DMS53 treated with DMSO at 0.1 percent for 48 hours (cell line): ENCODE data around the gene GABRA4.

Experiments
- DNase-seq: peaks from one replicate; lab custom pipeline; 2025; ENCODE audit not compliant: unreplicated experiment; lab: John Stamatoyannopoulos, UW

The GABRA4 gene

DNA sequence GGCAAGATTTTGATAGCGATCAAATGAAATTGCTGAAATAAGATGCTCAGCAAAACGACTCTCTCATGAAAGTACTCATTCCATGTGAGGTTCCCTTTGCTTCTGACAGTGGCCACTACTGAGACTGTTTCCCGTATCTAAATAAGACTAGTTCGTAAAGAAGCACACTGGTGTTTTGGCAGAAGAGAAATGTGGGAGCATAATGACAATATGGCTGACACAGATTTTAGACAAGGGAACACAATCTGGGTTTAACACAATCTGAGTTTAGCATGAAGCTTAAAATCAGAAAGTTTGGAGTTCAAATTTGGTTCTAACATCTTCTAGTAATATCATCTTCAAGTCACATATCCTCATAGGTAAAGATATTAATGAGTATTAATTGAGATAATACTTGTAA, 13.7 kb downstream of the GABRA4 start:
- DNase-seq = no peak

DNA sequence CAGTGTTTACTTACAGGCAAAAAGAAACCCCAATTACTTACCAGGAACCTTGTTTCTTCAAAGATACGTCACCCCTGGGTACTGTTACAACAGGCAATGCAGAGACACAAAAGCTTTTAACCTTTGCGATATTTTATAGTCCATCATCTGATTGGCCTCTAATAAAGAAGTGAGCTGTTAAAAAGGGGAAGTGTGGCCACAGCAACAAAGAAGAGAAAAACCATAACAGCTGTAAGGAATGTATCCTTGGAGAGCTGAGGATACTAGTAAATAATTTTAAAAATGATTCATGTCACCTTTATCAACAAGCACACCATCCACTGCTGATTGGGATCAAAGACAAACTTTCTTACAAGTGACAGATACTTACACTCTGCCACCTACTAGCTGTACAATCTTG, 14.1 kb downstream of the GABRA4 start:
- DNase-seq = no peak

DNA sequence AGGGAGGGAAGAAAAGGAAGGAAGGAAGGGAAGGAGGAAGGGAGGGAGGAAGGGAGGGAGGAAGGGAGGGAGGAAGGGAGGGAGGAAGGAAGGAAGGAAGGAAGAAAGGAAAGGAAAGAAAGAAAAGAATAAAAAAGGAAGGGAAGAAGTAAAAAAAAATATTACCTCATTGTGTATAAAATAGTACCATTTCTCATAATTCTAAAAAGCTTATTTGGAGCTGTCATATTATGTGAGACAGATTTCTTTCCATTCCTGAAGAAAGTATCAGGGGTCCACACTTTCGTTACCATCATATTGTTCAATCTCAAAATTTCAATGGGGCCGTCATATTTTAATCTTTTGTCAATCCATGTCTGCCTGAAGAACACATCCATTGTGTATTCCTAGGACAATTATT, 16.1 kb downstream of the GABRA4 start:
- no peak for DNase-seq

DNA sequence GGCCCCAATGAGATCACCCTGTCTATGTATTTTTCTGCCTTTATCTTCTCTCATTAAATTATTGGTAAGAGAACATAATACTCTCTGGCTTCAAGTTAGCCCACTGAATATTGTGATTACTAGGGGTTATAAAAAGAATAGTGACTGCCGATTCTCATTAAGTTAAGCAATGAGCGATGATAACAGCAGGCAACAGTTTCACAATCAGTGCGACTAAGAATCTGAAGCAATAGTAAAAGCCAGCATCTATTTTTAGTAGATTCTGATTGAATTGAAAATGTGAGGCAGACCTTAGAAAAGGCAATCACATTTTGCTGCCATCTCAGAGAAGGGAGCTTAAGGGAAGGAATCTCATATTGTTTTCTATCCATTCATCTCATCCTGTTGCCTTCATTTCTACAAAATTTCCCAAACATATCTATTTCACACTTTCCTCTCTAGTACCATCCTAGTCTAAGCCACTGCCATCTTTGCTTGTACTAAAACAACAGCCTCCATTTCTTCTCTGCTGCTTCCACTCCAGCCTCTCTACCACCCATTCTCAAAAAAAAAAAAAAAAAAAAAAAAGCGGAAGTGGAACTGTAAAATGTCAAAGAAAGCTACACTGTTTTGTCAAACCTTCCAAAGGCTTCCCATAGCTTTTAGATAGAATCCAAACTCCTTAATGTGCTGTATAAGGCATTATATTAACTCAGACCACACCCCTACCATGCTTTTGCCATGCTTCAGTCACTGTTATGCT, 17.4 kb downstream of the GABRA4 start:
- DNase-seq = no peak

DNA sequence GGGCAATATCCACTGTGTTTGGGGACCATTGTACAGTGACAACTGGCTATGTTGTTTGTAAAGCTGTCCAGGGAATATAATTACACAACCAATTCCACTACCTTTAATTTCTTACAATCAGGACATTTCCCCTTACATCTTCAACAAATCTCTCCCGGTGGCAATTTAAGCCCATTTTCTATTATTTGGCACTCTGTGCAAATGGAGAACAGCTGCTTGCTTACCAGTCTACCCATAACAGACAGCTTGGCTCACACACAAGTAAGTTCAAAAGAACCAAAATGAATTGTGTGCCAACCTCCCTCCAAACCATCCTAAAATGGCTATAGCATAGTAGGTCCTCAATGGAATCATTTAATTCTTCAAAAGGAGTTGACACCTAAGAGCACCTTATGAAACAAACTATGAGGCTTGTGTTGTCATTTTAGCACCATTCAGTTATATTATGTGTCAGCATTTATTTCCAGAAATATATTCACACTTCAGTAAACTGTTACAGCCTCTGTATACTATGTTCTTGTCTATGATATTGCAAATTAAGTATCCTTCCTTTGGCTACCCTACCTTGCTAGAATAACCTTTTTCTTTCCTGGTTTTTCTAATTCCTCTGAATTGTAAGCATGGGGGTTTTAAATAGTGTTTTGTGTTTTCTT, 18.4 kb downstream of the GABRA4 start:
- DNase-seq = no peak

DNA sequence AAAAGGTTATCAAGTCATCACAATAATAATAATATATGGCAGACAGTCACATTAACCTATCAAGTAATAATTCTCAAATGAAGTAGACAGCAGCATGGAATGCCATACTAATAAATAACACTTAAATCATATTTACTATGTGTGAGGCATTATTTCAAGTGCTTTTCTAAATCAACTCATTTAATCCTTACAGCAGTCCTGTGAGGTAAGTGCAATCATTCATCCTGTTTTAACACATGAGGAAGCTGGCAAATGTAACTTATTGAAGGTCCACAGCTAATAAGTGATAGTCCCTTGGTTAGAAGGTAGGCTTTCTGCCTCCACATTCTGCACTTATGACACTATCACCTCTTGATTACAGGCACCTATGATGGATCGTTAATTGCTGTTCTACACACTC, 24.5 kb downstream of the GABRA4 start:
- no peak for DNase-seq

DNA sequence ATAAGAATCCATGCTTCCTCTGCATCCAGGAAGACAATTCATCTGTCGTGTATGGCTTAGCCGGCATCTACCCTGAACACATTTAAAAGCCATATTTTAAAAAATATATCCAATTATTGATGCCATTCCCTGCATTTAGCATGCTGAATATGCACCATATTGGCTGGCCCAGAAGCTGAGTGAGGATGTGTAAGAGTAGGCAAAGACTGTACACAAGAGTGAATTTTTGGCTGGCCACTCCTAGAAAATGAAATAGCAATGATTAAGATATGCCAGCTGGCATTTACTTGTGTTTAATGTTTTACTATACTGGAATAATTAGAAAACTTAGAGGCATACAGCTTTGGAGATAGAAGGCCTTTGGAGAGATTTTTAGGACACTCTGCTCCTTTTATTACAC, 25.8 kb downstream of the GABRA4 start:
- DNase-seq = no peak

DNA sequence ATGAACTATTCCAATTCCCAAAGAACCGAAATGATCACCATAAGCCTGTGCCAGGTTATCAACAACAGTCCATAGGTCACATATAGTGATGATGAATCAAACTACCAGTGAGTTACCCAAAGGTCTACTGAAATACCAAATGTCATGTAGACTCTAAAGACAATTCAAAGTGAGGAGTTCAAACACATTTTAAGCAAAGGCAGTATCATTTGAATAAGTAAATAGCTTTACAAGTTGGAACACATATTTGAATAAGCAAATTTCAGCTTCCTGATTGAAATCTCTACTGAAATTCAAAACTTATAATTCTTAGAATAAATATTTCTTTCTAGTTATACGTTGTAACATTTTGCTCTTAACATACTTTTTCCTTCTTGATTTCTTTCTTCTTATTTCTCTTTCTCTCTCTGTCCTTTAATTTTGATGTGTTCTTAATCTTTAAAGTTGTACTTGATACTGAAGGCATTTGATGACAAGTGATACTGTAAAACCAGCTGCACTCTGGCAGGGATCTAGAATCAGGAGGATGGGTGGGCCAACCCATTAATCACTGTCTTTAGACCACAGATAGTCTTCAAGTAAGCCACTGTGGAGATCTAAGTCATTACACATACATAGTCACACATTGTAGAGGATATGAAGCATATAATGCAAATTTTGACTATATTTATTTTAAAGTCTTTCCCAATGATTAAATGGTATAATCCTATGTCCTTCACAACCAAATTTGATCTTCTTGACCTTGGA, 34.5 kb downstream of the GABRA4 start:
- DNase-seq = no peak

DNA sequence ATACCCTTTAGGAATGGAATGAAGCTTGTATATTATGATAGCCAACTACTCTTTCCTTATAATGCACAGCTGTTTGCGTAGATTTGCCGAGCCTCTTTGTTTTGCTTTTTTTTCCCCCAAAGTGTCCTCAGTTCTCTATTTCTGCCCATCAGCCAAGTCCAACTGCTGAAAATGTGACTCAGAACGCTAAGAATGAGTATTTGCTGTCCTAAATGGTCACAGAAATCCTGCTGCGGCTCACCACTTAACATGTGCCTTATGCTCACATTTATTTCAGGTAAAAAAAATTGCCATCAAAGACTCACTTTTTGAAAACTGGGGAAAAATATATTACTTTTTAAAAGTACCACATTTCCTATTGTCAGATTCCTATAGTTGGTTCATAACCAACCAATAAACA, 36.9 kb downstream of the GABRA4 start:
- no peak for DNase-seq

DNA sequence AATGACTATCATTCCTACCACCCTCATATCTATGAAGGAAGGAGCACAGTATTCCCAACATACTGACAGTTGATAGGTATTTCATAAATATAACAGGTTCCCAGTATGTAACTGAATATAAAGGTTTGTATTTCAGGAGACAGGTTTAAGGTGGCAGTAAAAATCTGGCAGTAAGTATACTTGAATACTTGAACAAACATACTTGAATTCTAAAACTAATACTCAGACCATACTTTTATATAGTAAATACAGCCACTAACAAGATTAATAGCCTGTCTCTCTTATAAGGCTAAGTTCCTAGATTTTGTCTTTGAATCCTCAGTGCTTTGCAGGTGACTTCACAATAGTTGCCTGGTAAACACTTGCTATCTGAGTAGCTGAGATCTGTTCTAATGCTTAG, 37.8 kb downstream of the GABRA4 start:
- no peak for DNase-seq

DNA sequence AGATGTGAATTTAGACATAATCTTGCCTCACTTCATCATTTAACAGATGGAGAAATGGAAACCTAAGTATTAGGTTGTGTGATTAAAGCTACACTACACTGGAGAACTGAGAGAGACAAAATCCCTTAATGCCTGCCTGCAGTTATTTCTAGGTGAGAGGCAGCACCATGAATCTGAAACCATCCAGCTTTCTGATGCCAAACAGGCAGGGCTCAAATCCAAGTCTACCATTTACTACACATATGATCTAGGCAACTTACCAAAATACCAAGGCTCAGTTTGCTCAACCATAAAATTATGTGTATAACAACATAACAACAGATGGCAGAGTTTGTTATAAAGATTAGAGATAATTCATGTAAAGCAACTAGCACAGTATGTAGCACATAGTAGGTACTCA, 38.7 kb downstream of the GABRA4 start:
- no peak for DNase-seq

DNA sequence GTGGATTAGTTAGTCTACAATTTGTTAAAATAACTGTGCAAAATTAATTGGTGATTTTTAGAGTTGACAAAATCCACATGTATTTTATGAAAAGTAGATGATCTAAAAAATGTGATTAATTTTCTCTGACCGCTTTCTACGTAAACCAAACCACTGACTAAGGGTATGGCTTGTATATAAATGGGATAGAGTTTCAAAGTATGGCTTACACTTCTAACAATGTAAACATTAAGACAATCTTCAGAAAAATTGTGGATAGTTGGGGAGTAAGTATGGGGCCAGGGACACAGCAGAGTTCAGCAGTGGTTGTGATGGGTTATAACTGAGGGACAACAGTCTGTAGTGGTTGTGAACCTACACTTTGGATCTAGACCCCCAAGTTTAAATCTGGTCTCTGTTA, 39.8 kb downstream of the GABRA4 start:
- no peak for DNase-seq

DNA sequence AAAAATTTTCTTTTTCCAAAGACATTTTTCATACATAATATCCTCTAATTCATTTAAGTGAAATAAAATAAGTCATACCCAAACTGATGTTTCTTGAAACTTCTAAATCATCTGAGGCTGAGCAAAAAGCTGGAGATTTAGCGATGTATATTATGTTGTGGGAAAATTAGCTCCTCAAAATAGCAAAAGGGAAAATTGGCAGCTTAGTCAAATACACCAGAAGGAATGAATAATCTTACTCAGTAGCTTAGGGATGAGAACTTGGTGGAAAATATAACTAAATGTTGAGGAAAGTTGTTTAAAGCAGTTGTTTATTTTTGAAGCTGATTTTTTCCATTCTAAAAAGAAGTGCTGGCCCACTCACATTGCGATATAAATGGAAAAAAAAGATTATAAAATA, 40.9 kb downstream of the GABRA4 start:
- no peak for DNase-seq

DNA sequence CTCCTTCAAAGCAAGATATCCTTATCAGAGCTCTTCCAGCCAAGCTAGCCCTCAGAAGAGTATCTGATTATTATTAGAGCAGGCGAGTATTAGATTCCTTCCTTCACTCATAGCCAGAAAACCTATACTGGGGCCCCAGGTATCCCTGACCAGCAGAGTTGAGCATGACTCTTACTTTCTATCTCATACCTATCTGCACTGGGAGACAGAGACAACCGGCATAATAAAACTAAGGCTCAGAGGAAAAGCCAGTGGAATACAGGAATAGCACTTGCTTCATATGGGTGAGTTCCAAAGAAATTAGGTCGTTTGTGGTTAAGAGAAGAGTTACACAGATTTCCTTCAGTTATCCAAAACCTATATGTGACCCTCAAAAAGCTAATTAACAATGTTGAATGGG, 42.6 kb downstream of the GABRA4 start:
- DNase-seq = no peak

DNA sequence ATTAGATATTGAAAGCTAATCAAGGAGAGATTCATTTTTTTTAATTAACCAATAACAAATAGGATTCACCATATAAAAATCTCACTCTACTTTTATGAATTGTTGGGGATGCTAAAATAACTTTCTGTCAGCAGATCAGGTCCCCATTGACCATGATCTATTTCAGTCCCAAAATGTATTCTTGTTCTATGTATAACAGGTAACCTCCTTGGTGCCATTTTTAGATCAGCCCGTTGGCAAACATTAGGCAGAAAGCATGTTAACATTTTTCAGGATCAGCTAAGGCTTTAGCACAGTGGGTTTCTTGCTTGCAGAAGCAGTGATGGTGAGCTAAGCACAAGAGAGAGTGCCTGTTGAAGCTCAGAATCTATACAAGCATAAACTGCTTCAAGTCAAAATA, 43.6 kb downstream of the GABRA4 start:
- no peak for DNase-seq

DNA sequence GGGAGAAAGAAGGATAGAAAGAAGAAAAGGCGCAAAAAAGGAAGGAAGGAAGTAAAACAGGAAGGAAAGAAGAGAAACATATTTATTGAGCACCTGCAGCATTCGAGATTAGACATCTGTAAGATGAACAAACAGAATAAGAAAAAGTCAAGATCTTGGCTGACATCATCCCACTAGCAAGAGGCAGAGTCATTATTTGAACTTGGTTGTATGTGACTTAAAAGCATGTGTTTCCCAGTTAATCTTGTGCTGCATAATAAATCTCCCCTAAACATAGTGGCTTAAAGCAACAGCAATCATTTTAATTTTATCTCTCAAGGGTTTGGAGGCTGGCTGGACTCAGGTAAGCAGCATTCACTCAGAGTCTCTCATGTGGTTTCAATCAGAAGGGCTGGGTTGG, 45.8 kb downstream of the GABRA4 start:
- DNase-seq = no peak

DNA sequence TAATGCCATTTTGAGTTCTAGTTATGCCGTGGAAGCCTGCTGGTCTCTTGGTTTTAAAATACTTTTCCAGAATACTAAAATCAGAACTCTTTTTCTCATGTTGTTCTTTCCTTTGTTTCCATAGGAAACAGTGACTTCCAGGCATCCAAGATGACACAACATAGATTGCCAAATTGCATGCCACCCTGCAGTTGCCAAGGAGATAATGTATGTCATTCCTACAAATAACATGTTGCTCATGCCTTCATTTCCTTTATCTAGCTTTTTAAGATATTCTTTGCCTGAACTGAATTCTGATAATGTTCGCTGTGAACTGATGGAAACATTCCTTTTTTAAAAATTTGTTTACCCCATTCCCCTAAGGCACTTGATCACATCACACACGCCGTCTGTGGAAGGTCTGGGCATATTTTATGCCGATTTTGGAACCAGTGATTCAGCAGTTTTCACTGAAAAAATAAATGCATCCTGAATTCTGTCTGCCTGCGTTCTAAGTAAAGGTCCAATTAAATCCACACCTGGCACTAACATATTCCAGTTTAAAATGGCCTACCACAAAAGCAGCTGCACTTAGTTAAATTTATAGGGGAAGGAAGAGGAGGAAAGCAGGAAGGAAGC, 46.4 kb downstream of the GABRA4 start:
- no peak for DNase-seq

DNA sequence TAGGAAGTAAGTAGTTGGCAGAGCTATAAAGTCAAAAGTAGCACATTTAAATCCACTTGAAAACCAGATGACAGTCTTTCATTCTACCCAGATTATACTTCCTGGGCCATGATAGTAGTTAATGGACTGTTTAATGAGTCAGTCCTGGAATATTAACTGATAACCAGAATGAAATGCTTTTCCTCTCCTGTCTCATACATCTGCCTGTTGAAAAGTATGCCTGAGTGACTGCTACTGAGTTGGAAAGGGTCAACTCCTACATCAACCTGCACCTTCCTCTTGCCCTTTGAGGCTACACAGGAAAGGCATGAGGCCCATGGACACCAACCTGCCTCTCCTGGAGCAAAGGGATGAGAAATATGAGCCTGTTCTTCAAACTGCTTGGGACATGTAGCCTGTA, 48.3 kb downstream of the GABRA4 start:
- no peak for DNase-seq

DNA sequence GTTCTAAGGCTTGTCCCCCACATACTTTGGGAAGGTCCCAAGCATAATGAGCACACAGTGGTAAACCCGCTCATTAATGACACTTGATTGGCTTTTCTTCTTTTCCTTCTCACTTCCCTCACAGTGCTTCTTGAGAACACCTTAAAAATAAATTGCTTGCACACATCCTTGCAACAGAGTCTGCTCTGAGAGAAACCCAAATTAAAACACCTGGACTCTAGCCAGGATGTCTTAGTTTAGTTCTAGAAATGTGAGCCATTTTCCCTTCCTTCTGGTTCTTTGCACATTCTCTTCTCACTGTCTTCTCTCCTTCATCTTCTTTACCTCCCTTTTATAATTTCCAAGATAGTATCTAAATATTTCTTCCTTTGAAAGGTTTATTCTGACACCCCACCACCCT, 49.0 kb downstream of the GABRA4 start:
- DNase-seq = no peak

DNA sequence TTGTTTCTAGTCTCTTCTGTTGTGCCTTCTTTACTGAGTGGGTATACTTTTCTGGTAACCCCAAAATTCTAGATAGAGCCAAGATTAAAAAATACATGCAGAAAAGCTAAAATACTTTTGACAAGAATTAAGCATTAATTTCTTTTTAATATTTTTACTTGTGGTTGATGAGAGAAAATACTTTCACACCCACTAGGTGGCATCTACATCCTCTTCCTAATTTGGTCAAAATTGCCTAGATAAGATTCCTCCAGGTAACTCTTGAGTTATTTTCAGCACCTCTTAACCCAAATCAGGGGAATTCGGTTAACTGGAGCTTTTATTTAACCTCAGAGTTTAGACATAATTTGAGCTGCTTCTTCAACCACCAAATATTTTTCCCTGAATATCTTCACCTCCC, 55.9 kb downstream of the GABRA4 start:
- no peak for DNase-seq

DNA sequence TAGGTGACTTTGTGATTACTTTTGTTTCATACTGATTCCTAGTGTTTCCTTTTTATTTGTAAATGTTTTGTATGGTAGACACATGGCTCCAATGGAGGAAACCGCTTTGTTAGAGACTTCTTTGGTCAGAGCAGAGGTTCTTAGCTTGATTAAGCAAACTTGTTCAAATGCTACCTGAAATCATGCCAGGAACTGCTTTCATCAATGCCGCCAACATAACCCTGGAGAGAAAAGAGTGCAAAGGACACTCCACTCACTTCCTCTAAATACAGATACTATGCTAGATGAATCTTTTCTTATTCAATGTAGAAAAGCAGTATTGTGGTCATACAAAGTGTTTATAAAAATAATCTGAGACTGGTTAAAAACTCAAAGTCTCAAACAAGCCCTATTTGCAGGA, 58.7 kb downstream of the GABRA4 start:
- no peak for DNase-seq

DNA sequence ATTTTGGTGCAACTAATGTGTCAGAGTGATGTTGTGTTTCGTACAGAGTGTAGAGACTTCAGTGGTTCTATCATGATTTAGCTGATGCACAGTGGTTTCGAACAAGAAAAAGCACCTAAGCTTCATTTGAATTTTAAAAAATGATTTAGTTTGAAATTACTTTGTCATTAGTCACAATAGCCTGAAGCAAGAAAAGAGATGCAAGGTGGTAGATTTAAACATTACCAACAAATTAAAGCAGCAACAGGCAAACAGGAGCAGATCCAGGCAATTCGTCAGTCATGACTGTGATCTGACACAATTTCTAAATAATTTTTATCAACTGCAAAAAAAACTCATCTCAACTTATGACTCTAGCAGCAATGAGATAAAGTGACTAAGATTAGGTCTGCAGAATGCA, 59.7 kb downstream of the GABRA4 start:
- no peak for DNase-seq
